Lower lobe of right lung (tissue), 2 donors: ENCODE results near the gene OSR1. TPM values are rescaled to one million over a fixed set of nuclear protein-coding genes. Genes with fewer than 3 reads are reported as not detected.

Experiments used
- ATAC-seq, 2 donors: fragments of 200-7000 bp; cut with Tn5 transposase; one replicate each; pipeline ENCODE4 v1.9.1; 2020 to 2022; ENCODE audit warnings: mild to moderate bottlenecking in 2 of 2, moderate library complexity in 2 of 2
- DNase-seq: peaks from one replicate; pipeline ENCODE4 v3.0.0-alpha.2; 2020
- H3K27ac ChIP-seq: fragments of 200-600 bp; one replicate; pipeline ENCODE4 v1.8.0; 2022
- H3K27me3 ChIP-seq: fragments of 200-600 bp; one replicate; pipeline ENCODE4 v1.8.0; 2022; ENCODE audit warnings: low read depth
- H3K36me3 ChIP-seq: fragments of 200-600 bp; one replicate; pipeline ENCODE4 v1.8.0; 2022; ENCODE audit warnings: mild to moderate bottlenecking
- H3K4me1 ChIP-seq: fragments of 200-600 bp; one replicate; pipeline ENCODE4 v1.8.0; 2022
- H3K4me3 ChIP-seq: fragments of 200-600 bp; one replicate; pipeline ENCODE4 v1.8.0; 2022; ENCODE audit warnings: mild to moderate bottlenecking
- H3K9me3 ChIP-seq: fragments of 200-600 bp; one replicate; pipeline ENCODE4 v1.8.0; 2022
- intact Hi-C: fragments of 100-400 bp; cut with DNase I; formaldehyde crosslinking; loops from one replicate; pipeline ENCODE4 v1.11.0; 2022
- total RNA-seq: library from RNA; stranded (reverse); fragmentation: NEBNext Ultra II Directional; extraction: Animal tissue kit (Norgen Biotek cat#: 25700); gene quantifications from one replicate; pipeline ENCODE4 v1.2.1, GENCODE V29; 2021
- TF ChIP-seq, protein P1 (sequence below): fragments of 200-600 bp; IDR thresholded peaks from one replicate; pipeline ENCODE4 v1.8.0; 2022; ENCODE audit warnings: antibody characterized with exemption, mild to moderate bottlenecking
- donor health status: DM: no; HTN: yes; CAD: no; lungs with severe emphysema.

OSR1 gene
- total RNA-seq, 1 donor from 2014 or later = 15.5 TPM

- ATAC-seq = peak; percentile 97 to 98
- TF ChIP-seq, protein P1, sequence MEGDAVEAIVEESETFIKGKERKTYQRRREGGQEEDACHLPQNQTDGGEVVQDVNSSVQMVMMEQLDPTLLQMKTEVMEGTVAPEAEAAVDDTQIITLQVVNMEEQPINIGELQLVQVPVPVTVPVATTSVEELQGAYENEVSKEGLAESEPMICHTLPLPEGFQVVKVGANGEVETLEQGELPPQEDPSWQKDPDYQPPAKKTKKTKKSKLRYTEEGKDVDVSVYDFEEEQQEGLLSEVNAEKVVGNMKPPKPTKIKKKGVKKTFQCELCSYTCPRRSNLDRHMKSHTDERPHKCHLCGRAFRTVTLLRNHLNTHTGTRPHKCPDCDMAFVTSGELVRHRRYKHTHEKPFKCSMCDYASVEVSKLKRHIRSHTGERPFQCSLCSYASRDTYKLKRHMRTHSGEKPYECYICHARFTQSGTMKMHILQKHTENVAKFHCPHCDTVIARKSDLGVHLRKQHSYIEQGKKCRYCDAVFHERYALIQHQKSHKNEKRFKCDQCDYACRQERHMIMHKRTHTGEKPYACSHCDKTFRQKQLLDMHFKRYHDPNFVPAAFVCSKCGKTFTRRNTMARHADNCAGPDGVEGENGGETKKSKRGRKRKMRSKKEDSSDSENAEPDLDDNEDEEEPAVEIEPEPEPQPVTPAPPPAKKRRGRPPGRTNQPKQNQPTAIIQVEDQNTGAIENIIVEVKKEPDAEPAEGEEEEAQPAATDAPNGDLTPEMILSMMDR = no peak
- intact Hi-C loops = no loop called here
- peaks cover 34% of the 10 kb centered on the region for H3K27me3 ChIP-seq
- peak overlapping the region; percentile 93 for H3K4me3 ChIP-seq
- peak; percentile 98 for DNase-seq
- peaks cover 34% of the 10 kb centered on the region for H3K4me1 ChIP-seq
- H3K9me3 ChIP-seq = no peaks in the 10 kb centered on the region
- H3K36me3 ChIP-seq = peaks cover 5% of the 10 kb centered on the region
- peak overlapping the region; percentile 99 for H3K27ac ChIP-seq
Measured at GRCh38 chr2:19347619-19348562, 10.5 kb downstream of the OSR1 start.

GRCh38 chr2:19346983-19347618, 11.3 kb downstream of the OSR1 start:
- peak overlapping the region; percentile 93 for H3K4me3 ChIP-seq
- peak overlapping the region; percentile 99 for H3K27ac ChIP-seq
- H3K36me3 ChIP-seq = peaks cover 5% of the 10 kb centered on the region
- no peak for DNase-seq
- no peaks in the 10 kb centered on the region for H3K9me3 ChIP-seq
- peaks cover 26% of the 10 kb centered on the region for H3K27me3 ChIP-seq
- no peak for ATAC-seq
- TF ChIP-seq, protein P1 = no peak
- H3K4me1 ChIP-seq = peaks cover 29% of the 10 kb centered on the region
- intact Hi-C loops = no loop called here

- Histone ChIP-seq H3K27ac (no peak overlapping the region), H3K4me3 (no peak overlapping the region), H3K27me3 (no peaks in the 10 kb centered on the region), H3K9me3 (no peaks in the 10 kb centered on the region), H3K36me3 (no peaks in the 10 kb centered on the region), H3K4me1 (no peaks in the 10 kb centered on the region)
- intact Hi-C loops = no loop called here
- DNase-seq = no peak
- TF ChIP-seq, protein P1 = no peak
- no peak for ATAC-seq
Measured at GRCh38 chr2:19337742-19338141, 20.7 kb downstream of the OSR1 start.

- no peaks in the 10 kb centered on the region for H3K4me1 ChIP-seq
- H3K9me3 ChIP-seq = no peaks in the 10 kb centered on the region
- TF ChIP-seq, protein P1 = no peak
- no peaks in the 10 kb centered on the region for H3K27me3 ChIP-seq
- H3K36me3 ChIP-seq = no peaks in the 10 kb centered on the region
- H3K27ac ChIP-seq = no peak overlapping the region
- H3K4me3 ChIP-seq = no peak overlapping the region
- intact Hi-C loops = no loop called here
- ATAC-seq (no peak), DNase-seq (no peak)
Measured at GRCh38 chr2:19337202-19337601, 21.2 kb downstream of the OSR1 start.

DNA sequence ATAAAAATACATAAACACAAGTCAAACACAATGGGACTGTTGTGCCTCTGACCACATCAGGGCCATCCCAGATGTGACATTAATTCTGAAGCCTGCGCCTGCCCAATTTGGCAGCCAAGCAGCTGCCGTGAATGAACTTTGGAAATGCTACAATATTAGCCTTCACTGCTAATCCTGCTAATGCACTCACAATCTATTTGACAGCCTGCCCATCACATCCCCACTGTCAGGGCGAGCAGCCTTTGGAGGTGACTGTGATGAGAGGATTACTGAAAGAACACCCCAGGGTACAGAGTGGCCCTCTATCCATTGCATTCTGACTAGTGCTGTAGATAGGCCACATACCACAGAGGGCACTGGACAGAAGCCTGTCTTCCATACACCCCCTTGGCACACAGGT, 21.6 kb downstream of the OSR1 start:
- DNase-seq (no peak), ATAC-seq (no peak)
- TF ChIP-seq, protein P1 = no peak
- intact Hi-C loops = no loop called here
- Histone ChIP-seq H3K27me3 (no peaks in the 10 kb centered on the region), H3K9me3 (no peaks in the 10 kb centered on the region), H3K4me3 (no peak overlapping the region), H3K27ac (no peak overlapping the region), H3K4me1 (no peaks in the 10 kb centered on the region), H3K36me3 (no peaks in the 10 kb centered on the region)
